Neural cell (in vitro differentiated cells): ENCODE data around the gene ADCY5. TPM values are rescaled to one million over a fixed set of nuclear protein-coding genes. Genes with fewer than 3 reads are reported as not detected.

Source experiments
- H2AFZ ChIP-seq: fragments of 200-600, 300-800 bp; sonication (generic), shearing (Covaris generic); 2 replicates; pipeline ENCODE4 v1.6.0; 2014; ENCODE audit warnings: low read depth, mild to moderate bottlenecking, antibody characterized with exemption, low read length, moderate library complexity
- H3F3A ChIP-seq: fragments of 200-600 bp; shearing (Covaris generic); 2 replicates; pipeline ENCODE4 v1.6.1; 2016; ENCODE audit warnings: mild to moderate bottlenecking, moderate library complexity, mixed read lengths, antibody characterized with exemption, low read length; ENCODE audit not compliant: insufficient read depth, poor library complexity, severe bottlenecking
- H3K27ac ChIP-seq: fragments of 200-600, 300-800 bp; sonication (generic), shearing (Covaris generic); 2 replicates; pipeline ENCODE4 v1.5.1; 2014; ENCODE audit warnings: mild to moderate bottlenecking, low read length, moderate library complexity
- H3K27me3 ChIP-seq: fragments of 300-800, 200-600 bp; sonication (generic), shearing (Covaris generic); 2 replicates; pipeline ENCODE4 v1.6.0; 2014; ENCODE audit warnings: mild to moderate bottlenecking, low read depth, low read length, moderate library complexity; ENCODE audit not compliant: insufficient read depth
- H3K36me3 ChIP-seq: fragments of 300-800, 200-600 bp; sonication (generic), shearing (Covaris generic); 2 replicates; pipeline ENCODE4 v1.5.1; 2014; ENCODE audit warnings: mild to moderate bottlenecking, antibody characterized with exemption, low read length, moderate library complexity; ENCODE audit not compliant: insufficient read depth
- H3K4me2 ChIP-seq: fragments of 300-800, 200-600 bp; sonication (generic), shearing (Covaris generic); 2 replicates; pipeline ENCODE4 v1.6.0; 2014; ENCODE audit warnings: mild to moderate bottlenecking, low read length
- H3K4me3 ChIP-seq: fragments of 300-800, 200-600 bp; sonication (generic), shearing (Covaris generic); 2 replicates; pipeline ENCODE4 v1.5.1; 2014; ENCODE audit warnings: mild to moderate bottlenecking, low read length, moderate library complexity
- H3K79me2 ChIP-seq: fragments of 200-600 bp; shearing (Covaris generic); replicated peaks from 2 replicates; pipeline ENCODE4 v1.6.0; 2014; ENCODE audit warnings: mild to moderate bottlenecking, low read length, moderate library complexity; ENCODE audit not compliant: insufficient read depth
- H3K9ac ChIP-seq: fragments of 300-800, 200-600 bp; sonication (generic), shearing (Covaris generic); 2 replicates; pipeline ENCODE4 v1.6.1; 2016; ENCODE audit warnings: mild to moderate bottlenecking, low read length, mixed read lengths
- H3K9me2 ChIP-seq: fragments of 200-600 bp; shearing (Covaris generic); 2 replicates; pipeline ENCODE4 v1.6.1; 2016; ENCODE audit warnings: mild to moderate bottlenecking, low read length, mixed read lengths; ENCODE audit not compliant: insufficient read depth
- H3K9me3 ChIP-seq: fragments of 200-600, 300-800 bp; sonication (generic), shearing (Covaris generic); 2 replicates; pipeline ENCODE4 v1.6.1; 2016; ENCODE audit warnings: mild to moderate bottlenecking, mixed run types, low read length, moderate library complexity, mixed read lengths
- H4K20me1 ChIP-seq: fragments of 200-600 bp; shearing (Covaris generic); 2 replicates; pipeline ENCODE4 v1.6.1; 2016; ENCODE audit warnings: mild to moderate bottlenecking, mixed run types; ENCODE audit not compliant: insufficient read depth
- CTCF ChIP-seq: fragments of 450-650 bp; IDR thresholded peaks from 2 replicates; pipeline ENCODE4 v1.5.1; 2014; ENCODE audit warnings: antibody characterized with exemption, mild to moderate bottlenecking, moderate library complexity; ENCODE audit not compliant: poor library complexity, severe bottlenecking
- EP300 ChIP-seq: fragments of 450-650 bp; conservative IDR thresholded peaks from 2 replicates; pipeline ENCODE4 v1.6.1; 2014; ENCODE audit warnings: antibody characterized with exemption, mild to moderate bottlenecking, moderate library complexity; ENCODE audit not compliant: poor library complexity, severe bottlenecking
- EZH2 ChIP-seq: fragments of 200-600, 300-800 bp; shearing (Covaris generic), sonication (generic); IDR thresholded peaks from 2 replicates; pipeline ENCODE4 v1.6.1; 2014; ENCODE audit warnings: antibody characterized with exemption, low read length, borderline replicate concordance, mild to moderate bottlenecking; ENCODE audit not compliant: insufficient read depth, poor library complexity, severe bottlenecking
- MXI1 ChIP-seq: fragments of 450-650 bp; conservative IDR thresholded peaks from 2 replicates; pipeline ENCODE4 v1.6.1; 2014; ENCODE audit warnings: antibody characterized with exemption, mild to moderate bottlenecking; ENCODE audit not compliant: poor library complexity, severe bottlenecking
- POLR2AphosphoS5 ChIP-seq: IDR thresholded peaks from 2 replicates; pipeline ENCODE4 v1.6.1; 2012
- RAD21 ChIP-seq: fragments of 450-650 bp; conservative IDR thresholded peaks from 2 replicates; pipeline ENCODE4 v1.6.1; 2014; ENCODE audit warnings: antibody characterized with exemption, mild to moderate bottlenecking, moderate library complexity
- REST ChIP-seq: IDR thresholded peaks from 2 replicates; pipeline ENCODE4 v1.6.1; 2012; ENCODE audit warnings: borderline replicate concordance
- SMC3 ChIP-seq: fragments of 450-650 bp; conservative IDR thresholded peaks from 2 replicates; pipeline ENCODE4 v1.6.1; 2014; ENCODE audit warnings: antibody characterized with exemption, mild to moderate bottlenecking, moderate library complexity; ENCODE audit not compliant: poor library complexity
- TAF1 ChIP-seq: IDR thresholded peaks from 2 replicates; pipeline ENCODE4 v1.6.1; 2012; ENCODE audit warnings: low read depth
- polyA plus RNA-seq: library from polyadenylated mRNA; depleted of rRNA; stranded (reverse); fragments of >200 nt; gene quantifications from 2 replicates; pipeline ENCODE4 v1.2.3, GENCODE V29; 2014

The ADCY5 gene
- polyA plus RNA-seq, 1 donor from 2014 or later = 7.7 TPM

GRCh38 chr3:123331651-123332050 is 117.2 kb downstream of the ADCY5 start:
- no peak overlapping the region for H3K9ac ChIP-seq
- H3K27ac ChIP-seq = no peak overlapping the region
- no peaks in the 10 kb centered on the region for H4K20me1 ChIP-seq
- no peak overlapping the region for H2AFZ ChIP-seq
- H3K79me2 ChIP-seq = no peaks in the 10 kb centered on the region
- no peaks in the 10 kb centered on the region for H3K9me3 ChIP-seq
- no peaks in the 10 kb centered on the region for H3K36me3 ChIP-seq
- no peaks in the 10 kb centered on the region for H3K9me2 ChIP-seq
- H3K4me3 ChIP-seq = no peak overlapping the region
- H3F3A ChIP-seq = no peaks in the 10 kb centered on the region
- no peak overlapping the region for H3K4me2 ChIP-seq
- no peak for TF ChIP-seq POLR2AphosphoS5
- no peak for TF ChIP-seq REST
- no peak for TF ChIP-seq CTCF
- no peak for TF ChIP-seq SMC3
- no peak for TF ChIP-seq RAD21
- no peak for TF ChIP-seq MXI1
- TF ChIP-seq EP300 = no peak
- TF ChIP-seq TAF1 = no peak
- no peak for TF ChIP-seq EZH2
- H3K27me3 ChIP-seq = no peaks in the 10 kb centered on the region

GRCh38 chr3:123331006-123331405 is 117.9 kb downstream of the ADCY5 start:
- Histone ChIP-seq H2AFZ (no peak overlapping the region), H3K9ac (no peak overlapping the region), H3K79me2 (no peaks in the 10 kb centered on the region), H3K27ac (no peak overlapping the region), H3K4me3 (no peak overlapping the region), H3K4me2 (no peak overlapping the region), H3K9me3 (no peaks in the 10 kb centered on the region), H4K20me1 (no peaks in the 10 kb centered on the region), H3K9me2 (no peaks in the 10 kb centered on the region), H3K27me3 (no peaks in the 10 kb centered on the region), H3K36me3 (no peaks in the 10 kb centered on the region), H3F3A (no peaks in the 10 kb centered on the region)
- TF ChIP-seq EP300 (no peak), EZH2 (no peak), TAF1 (no peak), SMC3 (no peak), POLR2AphosphoS5 (no peak), CTCF (no peak), RAD21 (no peak), REST (no peak)
